ENCODE results near the gene FOXD1.
"Not testable (repeated sequence)": the region's sequence is repeated elsewhere in the genome, so short reads cannot be mapped to it uniquely, and the experiment has no call there.

The FOXD1 gene

GRCh38 chr5:73415171-73415570 is 33.4 kb downstream of the FOXD1 start:
- DNase-seq = no peak

- no peak for DNase-seq
These were observed 36.0 kb downstream of the FOXD1 start for GRCh38 chr5:73412597-73412988.

- no peak for DNase-seq
These were observed 36.5 kb downstream of the FOXD1 start for GRCh38 chr5:73411936-73412596.

GRCh38 chr5:73409927-73410326 is 38.6 kb downstream of the FOXD1 start:
- DNase-seq = not testable (repeated sequence)

GRCh38 chr5:73405691-73406090 is 42.9 kb downstream of the FOXD1 start:
- no peak for DNase-seq

GRCh38 chr5:73399775-73400174 is 48.8 kb downstream of the FOXD1 start:
- no peak for DNase-seq
